ENCODE measurements around the gene MLLT3.
"Not testable (repeated sequence)": the region's sequence is repeated elsewhere in the genome, so short reads cannot be mapped to it uniquely, and the experiment has no call there.

The MLLT3 gene

DNA sequence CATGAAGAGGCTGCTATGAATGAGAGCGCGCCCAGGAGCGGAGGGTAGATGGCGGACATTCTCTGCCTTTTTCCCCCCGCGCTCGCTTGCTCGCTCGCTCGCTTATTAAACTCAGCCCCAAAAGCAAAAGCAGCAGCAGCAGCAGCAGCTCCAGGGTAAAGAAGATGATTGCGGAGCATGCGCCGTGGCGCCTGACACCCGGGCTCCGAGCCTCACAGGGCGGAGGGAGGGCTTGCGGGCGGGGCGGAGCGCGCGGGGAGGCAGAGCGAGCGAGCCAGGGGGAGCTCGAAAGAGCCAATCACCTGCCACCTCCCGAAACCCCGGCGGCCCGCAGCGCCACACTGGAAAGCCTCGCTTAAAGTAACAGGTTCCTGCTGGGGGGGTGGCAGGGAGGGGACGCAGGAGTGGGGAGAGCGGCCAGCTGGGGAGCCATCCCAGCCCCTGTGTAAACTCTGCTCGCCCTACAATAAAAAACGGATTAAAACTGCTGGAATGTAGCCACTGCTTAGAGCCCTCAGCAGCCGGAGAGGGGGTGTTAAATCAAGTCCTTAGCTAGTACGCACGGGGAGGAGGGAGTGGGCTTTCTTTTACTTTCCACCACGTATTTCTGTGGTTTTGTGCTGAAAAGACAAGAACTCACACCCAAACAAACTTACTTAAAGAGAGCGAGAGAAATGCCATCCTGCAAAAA, at the start of gene MLLT3:
TSS of gene MLLT3 (minus strand) at position 170 of the 691 bp plus-strand sequence.
- peak; percentile 83 to 94 for DNase-seq (ENCODE audit: low read depth in 1 of 2, low spot score in 1 of 2)

DNA sequence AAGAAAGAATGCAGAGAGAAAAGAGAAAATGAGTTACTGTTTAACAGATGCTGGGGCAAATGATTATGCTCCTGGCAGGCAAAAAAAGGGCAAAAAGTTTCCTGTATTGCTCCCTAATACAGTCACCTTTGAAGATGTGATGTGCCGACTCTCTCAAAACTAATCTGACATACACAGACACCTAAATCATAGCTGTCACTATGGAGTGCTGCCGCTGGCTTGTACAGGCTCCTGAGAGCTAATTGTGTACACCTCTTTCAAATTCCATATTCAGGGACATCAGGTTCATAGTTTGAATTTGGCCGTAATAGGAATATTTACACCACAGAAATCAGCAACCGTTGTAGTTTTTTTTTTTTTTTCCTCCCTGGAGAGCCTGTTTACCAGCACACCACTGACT, 49.3 kb upstream of the MLLT3 start:
- no peak for DNase-seq (ENCODE audit: low read depth in 1 of 2, low spot score in 1 of 2)

DNA sequence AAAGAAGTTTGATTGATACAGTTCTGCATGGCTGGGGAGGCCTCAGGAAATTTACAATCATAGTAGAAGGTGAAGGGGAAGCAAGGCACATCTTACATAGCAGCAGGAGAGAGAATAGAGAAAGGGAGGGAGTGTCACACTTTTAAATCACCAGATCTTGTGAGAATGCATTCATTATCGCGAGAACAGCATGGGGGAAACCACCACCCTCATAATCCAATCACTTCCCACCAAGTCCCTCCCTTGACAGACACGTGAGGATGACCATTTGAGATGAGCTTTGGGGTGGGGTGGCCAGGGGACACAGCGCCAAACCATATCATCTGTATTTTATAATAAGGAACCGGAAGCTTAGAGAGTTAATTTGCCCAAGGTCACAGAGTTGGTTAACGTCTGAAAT, 48.1 kb upstream of the MLLT3 start:
- no peak for DNase-seq (ENCODE audit: low read depth in 1 of 2, low spot score in 1 of 2)

DNA sequence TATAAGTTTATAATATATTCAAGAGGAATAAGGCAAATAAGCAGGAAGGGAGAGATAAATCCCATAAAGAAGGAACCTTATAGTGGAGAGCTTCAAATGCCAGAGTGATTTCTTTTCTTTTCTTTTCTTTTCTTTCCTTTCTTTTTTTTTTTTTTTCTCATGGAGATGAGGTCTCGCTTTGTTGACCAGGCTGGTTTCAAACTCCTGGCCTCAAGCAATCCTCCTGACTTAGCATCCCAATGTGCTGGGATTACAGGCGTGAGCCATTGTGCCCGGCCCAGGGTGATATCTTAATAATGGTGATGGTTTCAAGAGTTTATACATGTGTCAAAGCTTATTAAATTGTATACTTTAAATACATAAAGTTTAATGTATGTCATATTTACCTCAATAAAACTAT, 42.2 kb upstream of the MLLT3 start:
- no peak for DNase-seq (ENCODE audit: low read depth in 1 of 2, low spot score in 1 of 2)

DNA sequence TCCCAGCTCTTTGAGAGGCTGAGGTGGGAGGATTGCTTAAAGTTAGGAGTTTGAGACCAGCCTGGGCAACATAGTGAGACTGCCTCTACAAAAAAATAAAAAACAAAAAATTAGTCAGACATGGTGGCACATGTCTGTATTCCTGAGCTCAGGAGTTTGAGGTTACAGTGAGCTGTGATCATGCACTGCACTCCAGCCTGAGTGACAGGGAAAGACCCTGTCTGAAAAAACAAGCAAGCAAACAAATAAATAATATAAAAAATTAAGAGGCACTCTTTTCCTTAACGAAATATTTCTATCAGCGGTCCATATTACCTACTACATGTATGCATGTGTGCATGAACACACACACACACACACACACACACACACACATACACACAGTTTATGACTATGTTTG, 40.8 kb upstream of the MLLT3 start:
- no peak for DNase-seq (ENCODE audit: low read depth in 1 of 2, low spot score in 1 of 2)

DNA sequence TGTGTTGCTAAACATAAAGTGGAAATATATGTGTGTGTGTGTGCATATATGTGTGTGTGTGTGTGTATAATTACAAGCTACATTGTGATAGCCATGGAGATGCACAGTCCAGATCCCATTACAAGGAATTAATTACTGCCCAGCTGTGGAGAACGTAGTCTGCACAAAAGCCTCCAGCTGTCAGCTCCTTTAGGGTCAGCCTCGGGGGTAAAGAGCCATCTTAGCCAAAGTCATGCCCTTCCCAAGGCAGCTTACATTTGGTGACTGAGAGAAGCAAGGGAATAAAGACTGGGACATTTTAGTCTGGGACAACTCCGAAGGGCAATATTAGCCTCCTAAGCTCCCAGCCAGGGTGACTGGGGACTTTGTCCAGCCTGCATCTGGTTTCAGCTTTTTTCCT, 39.9 kb upstream of the MLLT3 start:
- no peak for DNase-seq (ENCODE audit: low read depth in 1 of 2, low spot score in 1 of 2)

DNA sequence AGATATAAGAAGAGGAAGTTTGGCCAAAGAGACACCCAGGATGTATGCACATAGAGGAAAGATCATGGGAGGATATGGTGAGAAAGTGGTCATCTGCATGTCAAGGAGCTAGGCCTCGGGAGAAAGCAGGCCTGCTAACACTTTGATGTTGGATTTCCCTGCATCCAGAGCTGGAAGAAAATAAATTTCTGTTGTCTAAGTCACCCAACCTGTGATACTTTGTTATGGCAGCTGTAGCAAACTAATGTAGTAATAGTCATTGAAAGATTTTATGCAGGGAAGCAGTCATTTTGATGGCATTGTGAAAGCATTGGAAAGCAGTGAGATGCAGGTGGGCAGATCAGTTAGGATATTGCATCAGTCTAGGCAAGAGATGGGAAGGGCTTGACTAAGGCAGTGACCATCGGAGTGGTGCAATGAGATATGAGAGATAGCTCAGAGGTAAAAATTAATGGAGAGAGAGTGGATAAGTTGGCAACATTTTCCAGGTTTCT, 37.2 kb upstream of the MLLT3 start:
- DNase-seq (ENCODE audit: low read depth in 1 of 2, low spot score in 1 of 2): no peak

DNA sequence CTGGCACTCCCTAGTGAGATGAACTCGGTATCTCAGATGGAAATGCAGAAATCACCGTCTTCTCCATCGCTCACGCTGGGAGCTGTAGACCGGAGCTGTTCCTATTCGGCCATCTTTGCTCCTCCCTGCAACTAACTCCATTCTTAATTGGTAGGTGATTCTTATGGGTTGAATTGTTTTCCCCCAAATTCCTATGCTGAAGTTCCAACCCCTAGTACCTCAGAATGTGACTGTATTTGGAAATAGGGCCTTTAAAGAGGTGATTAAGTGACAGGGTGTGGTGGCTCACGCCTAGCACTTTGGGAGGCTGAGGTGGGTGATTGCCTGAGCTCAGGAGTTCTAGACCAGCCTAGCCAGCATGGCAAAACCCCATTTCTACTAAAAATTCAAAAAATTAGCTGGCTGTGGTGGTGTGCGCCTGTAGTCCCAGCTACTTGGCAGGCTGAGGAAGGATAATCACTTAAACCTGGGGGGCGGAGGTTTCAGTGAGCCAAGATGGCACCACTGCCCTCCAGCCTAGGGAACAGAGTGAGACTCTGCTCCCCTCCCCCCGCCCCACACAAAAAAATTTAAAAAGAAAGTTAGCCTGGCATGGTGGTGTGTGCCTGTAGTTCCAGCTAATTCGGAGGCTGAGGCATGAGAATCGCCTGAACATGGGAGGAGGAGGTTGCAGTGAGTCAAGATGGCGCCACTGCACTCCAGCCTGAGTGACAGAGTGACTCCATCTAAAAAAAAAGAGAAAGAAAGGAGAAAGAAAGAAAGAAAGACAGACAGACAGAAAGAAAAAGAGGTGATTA, 36.6 kb upstream of the MLLT3 start:
- DNase-seq (ENCODE audit: low read depth in 1 of 2, low spot score in 1 of 2): no peak

DNA sequence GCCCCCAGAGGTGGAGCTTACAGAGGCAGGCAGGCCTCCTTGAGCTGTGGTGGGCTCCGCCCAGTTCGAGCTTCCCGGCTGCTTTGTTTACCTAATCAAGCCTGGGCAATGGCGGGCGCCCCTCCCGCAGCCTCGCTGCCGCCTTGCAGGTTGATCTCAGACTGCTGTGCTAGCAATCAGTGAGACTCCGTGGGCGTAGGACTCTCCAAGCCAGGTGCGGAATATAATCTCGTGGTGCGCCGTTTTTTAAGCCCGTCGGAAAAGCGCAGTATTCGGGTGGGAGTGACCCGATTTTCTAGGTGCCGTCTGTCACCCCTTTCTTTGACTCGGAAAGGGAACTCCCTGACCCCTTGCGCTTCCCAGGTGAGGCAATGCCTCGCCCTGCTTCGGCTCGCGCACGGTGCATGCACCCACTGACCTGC, 36.0 kb upstream of the MLLT3 start:
- not testable (repeated sequence) for DNase-seq (ENCODE audit: low read depth in 1 of 2, low spot score in 1 of 2)

DNA sequence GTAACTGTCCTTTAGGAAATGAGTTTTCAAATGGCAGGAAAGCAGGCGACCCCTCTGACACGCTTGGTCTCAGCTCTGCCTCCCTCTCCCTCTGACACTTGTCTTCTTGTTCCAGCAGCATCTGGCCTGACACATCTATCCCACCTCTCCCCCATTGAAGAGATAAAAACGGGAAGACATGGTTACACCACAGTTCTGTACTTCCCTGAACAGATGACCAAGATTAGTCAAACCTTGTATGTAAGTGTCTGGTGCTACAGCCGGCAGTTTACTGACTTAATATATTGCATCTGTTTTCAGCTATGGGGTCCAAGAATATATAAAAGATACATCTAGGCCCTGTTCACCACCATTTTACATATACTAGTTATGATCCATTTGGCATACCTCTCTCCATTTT, 29.6 kb upstream of the MLLT3 start:
- no peak for DNase-seq (ENCODE audit: low read depth in 1 of 2, low spot score in 1 of 2)

DNA sequence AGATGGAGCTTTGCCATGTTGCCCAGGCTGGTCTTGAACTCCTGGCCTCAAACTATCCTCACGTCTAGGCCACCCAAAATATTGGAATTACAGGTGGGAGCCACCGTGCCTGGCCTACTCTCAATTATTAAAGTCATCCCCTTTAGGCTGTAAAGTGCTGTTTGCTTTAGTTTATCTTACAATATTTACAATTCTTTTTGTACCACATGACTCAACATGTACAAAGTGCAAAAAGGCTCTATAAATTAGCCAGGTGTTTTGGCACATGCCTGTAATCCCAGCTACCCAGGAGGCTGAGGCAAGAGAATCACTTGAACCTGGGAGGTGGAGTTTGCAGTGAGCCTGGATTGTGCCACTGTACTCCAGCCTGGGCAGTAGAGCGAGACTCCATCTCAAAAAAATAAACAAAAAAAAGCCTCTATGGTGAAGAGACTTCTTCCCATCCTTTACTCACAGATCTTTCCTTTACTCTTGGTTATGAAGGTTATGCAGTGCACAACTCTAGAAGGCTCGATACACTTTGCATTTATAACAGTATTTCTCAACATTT, 28.5 kb upstream of the MLLT3 start:
- DNase-seq (ENCODE audit: low read depth in 1 of 2, low spot score in 1 of 2): no peak

DNA sequence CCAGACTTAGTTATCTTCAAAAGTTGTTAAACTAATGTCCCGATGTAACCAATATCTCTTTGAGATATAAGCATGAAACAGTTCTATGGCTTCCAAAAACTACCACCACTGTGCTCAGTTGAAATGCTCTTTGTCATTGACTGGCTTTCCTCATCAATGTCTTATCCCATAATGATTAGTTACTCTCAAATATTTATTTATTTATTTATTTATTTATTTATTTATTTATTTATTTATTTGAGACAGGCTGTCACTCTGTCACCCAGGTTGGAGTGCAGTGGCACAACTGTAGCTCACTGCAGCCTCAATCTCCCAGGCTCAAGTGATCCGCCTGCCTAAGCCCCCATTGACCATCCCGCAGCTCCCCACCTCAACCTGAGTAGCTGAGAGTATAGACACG, 28.0 kb upstream of the MLLT3 start:
- DNase-seq (ENCODE audit: low read depth in 1 of 2, low spot score in 1 of 2): no peak

DNA sequence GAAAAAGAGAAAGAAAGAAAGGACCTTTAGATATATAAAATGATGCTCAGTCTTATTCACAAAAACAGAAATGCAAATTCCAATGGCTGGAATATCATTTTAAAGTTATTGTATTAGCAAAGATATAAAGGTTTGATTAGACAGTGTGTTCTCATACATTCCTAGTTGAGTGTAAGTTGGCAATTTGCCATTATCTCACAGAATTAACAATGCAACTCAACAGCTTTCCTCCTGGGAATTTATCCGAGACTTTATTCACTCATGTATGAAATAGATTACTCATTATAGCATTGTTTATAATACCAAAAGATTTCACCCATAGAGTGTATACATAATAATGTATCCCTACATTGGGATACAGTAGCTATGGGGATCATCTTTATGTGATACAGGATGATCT, 27.1 kb upstream of the MLLT3 start:
- no peak for DNase-seq (ENCODE audit: low read depth in 1 of 2, low spot score in 1 of 2)

DNA sequence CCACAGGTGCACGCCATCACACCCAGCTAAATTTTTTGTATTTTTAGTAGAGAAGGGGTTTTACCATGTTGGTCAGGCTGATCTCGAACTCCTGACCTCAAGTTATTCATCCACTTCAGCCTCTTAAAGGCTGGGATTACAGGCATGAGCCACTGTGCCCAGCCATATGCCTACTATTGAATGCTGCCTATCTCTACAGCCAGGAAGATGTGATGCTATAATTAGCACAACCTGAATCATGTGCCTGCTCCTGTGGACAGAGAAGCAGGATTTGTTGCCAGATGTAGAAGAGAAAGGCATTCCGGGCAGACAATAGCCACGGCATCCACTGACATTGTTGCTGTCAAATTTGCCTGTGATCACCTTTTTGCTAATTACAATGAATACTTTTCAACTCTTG, 24.4 kb upstream of the MLLT3 start:
- DNase-seq (ENCODE audit: low read depth in 1 of 2, low spot score in 1 of 2): no peak

DNA sequence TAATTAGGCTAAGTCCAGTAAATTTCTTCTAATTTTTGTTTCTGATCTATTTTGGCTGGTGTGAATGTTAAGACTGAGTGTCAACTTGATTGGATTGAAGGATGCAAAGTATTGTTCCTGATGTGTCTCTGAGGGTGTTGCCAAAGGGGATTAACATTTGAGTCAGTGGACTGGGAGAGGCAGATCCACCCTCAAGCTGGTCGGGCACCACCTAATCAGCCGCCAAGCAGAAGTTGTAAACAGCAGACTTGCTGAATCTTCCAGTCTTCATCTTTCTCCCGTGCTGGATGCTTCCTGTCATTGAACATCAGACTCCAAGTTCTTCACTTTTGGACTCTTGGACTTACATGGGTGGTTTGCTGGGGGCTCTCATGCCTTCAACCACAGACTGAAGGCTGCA, 21.4 kb upstream of the MLLT3 start:
- DNase-seq (ENCODE audit: low read depth in 1 of 2, low spot score in 1 of 2): no peak

DNA sequence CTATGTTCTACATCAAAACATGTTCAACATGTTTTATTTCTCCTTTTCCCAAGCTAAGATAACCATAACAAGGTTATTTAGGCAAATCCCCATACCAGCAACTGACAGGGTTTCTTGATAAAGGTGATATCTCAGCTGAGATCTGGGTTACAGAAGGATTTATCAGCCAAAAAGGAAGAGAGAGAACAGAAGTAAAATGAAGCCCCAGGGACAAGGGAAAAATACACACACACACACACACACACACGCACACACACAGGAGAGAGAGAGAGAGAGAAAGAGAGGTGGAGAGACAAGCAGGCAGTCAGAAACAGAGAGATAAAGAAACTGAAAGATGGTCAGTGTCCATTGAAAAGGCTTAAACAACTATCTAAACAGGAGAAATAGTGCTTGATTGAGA, 19.7 kb upstream of the MLLT3 start:
- no peak for DNase-seq (ENCODE audit: low read depth in 1 of 2, low spot score in 1 of 2)

DNA sequence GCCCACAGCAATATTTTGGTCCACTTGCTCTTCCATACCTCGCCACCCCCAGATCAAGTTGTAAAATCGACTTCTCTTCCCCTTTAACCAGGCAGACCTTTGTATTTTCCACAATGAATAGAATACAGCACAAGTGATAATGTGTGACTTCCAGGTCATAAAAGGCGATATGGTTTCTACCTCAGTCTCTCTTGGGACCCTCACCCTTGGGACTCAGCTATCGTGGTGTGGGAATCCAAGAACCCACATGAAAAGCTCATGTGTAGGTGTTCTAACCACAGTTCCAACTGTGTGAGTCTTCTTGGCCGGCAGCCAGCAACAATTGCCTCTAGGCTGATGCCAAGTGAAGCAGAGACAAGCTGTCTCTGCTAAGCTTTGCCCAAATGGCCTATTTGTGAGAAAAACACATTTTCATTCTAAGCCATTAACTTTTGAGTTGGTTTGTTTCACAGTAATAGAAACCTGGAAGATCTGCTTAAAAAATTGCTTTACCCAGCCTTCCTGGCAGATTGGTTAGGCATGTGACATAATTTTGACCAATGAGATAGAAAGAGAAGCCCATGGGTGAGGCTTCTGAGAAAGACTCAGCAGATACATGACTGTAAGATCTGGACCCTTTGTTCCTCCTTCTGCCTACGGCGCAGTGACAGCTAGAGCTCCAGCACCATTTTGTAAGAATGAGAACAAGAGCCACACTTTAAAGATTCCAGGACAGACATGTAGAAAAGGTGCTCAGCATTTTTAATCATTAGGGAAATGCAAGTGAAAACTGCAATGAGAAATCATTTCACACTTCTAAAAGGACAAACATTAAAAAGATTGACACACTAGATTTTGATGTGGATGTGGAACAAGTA, 18.3 kb upstream of the MLLT3 start:
- peak; percentile 34 to 73 for DNase-seq (ENCODE audit: low read depth in 1 of 2, low spot score in 1 of 2)

DNA sequence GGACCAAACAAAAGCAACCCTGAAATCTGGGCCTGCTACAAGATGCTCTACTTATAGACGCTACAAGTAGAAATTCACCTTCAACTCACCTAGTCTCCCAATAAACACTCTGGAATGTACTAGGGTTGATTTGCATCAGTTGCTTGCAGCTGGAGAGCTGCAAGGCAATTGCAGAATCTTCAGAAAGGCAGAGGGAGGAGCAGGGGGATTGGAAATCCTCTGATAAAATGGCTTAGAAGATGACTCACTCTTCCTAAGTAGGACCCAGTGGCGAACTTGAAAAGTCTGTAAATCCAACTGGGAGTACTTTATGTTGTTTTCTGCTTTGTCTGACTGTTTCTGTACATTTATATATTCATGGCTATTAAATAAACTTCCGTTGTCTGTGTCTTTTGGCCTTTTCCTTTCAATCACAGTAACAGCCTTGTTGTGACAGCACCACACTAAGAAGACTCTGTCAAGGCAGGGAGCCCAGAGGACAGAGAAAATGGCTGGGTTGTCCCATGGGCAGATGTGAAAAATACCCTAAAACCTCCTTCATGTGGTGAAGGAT, 14.7 kb upstream of the MLLT3 start:
- DNase-seq (ENCODE audit: low read depth in 1 of 2, low spot score in 1 of 2): no peak

DNA sequence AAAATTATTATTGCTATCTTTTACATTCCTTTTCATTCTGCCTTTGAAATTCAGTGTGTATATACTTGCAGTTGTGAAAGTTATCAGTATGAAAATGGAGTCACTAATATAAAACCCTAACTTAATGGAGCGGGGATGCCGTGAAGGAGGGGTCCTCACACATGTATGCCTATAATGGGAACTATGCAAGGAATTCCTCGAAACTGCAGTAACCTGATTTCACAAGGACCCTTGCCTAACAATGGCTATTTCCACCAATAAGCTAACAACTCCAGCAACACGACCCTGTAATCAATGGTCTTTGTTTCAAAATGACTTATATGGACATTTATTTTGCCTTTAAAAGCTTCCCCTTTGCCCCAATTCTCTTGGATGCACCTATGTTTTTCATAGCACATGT, 12.6 kb upstream of the MLLT3 start:
- DNase-seq (ENCODE audit: low read depth in 1 of 2, low spot score in 1 of 2): no peak

DNA sequence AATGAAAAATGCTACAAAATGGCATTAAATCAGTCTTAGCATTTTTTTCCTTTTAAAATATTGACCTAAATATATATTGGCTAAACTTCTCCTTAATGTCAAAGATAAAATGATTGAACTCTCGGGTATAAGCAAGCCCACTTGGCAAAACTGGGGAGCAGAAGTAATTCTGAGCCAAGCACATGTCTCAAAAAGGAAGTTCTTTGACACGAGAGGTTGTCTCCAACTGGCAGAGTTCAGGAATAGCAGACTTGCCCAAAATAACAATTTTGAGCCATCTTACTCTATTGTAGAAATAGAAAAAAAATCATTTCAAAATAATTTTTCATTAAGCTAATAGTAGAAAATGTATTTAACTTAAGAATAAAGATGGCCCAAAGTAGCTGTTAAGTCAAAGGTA, 10.4 kb upstream of the MLLT3 start:
- no peak for DNase-seq (ENCODE audit: low read depth in 1 of 2, low spot score in 1 of 2)
